Measurements from ENCODE around the gene BEST1.

BEST1 gene

DNA sequence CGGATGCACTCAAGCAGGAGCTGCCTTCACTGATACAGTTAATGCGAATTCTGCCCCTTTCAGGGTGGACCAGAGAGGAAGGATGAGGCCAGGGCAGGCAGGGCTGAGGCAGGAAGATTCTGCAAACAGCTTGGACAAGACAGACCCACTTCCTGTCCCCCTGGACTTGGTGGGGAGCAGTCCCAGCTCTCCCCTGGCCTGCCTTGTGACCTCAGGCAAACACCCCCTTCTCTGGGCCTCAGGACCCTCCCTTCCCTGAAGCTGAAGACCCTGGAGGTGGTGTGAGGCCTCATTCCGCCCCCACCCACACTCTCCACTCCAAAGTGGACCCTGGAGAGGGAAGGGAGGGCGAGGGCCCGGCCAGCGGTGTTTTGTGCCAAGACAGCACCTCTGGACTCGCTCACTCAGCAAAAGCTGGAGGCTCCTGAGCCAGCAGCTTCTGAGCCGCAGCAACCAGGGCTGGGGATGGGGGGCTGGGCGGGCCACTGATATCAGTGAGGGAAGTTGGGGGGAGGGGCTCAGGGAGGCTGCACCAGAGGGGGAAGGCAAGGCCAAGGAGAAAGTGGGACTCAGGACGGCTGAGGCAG is 41.3 kb upstream of the BEST1 start:
- H3K9me2 ChIP-seq (replicated peaks; ENCODE audit: insufficient read depth, low read length) = no peaks in the 10 kb centered on the region
- no peaks in the 10 kb centered on the region for H3K79me2 ChIP-seq (ENCODE audit: low read length)
- H3K27ac ChIP-seq (ENCODE audit: low read length) = no peak overlapping the region
- no peaks in the 10 kb centered on the region for H3K9me3 ChIP-seq (replicated peaks; ENCODE audit: insufficient read depth, low read length)
- H3K36me3 ChIP-seq (replicated peaks; ENCODE audit: insufficient read depth, low read length) = no peaks in the 10 kb centered on the region
- no peak overlapping the region for H3K4me3 ChIP-seq (ENCODE audit: low read length)
- H3F3A ChIP-seq (ENCODE audit: insufficient read depth, low read length) = no peaks in the 10 kb centered on the region
- TF ChIP-seq EZH2 (optimal IDR thresholded peaks at IDR 0.05; ENCODE audit: low read depth, low read length) = no peak
- TF ChIP-seq EZH2phosphoT487 (IDR thresholded peaks at IDR 0.05; ENCODE audit: low read length) = no peak
- TF ChIP-seq, protein P1, sequence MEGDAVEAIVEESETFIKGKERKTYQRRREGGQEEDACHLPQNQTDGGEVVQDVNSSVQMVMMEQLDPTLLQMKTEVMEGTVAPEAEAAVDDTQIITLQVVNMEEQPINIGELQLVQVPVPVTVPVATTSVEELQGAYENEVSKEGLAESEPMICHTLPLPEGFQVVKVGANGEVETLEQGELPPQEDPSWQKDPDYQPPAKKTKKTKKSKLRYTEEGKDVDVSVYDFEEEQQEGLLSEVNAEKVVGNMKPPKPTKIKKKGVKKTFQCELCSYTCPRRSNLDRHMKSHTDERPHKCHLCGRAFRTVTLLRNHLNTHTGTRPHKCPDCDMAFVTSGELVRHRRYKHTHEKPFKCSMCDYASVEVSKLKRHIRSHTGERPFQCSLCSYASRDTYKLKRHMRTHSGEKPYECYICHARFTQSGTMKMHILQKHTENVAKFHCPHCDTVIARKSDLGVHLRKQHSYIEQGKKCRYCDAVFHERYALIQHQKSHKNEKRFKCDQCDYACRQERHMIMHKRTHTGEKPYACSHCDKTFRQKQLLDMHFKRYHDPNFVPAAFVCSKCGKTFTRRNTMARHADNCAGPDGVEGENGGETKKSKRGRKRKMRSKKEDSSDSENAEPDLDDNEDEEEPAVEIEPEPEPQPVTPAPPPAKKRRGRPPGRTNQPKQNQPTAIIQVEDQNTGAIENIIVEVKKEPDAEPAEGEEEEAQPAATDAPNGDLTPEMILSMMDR (IDR thresholded peaks at IDR 0.05; ENCODE audit: low read length) = no peak
- no peak overlapping the region for H3K4me2 ChIP-seq (ENCODE audit: low read depth, low read length)
- no peak overlapping the region for H3K9ac ChIP-seq (ENCODE audit: low read length)
- H3K27me3 ChIP-seq (replicated peaks; ENCODE audit: insufficient read depth, low read length) = peaks cover 10% of the 10 kb centered on the region; the same call in 1 of the 2 replicates
- H2AFZ ChIP-seq (ENCODE audit: low read length) = no peak overlapping the region
- H3K4me1 ChIP-seq (ENCODE audit: low read length) = peaks cover 7% of the 10 kb centered on the region
- no peaks in the 10 kb centered on the region for H4K20me1 ChIP-seq (ENCODE audit: insufficient read depth, low read length)
- peak; percentile 14 for DNase-seq

DNA sequence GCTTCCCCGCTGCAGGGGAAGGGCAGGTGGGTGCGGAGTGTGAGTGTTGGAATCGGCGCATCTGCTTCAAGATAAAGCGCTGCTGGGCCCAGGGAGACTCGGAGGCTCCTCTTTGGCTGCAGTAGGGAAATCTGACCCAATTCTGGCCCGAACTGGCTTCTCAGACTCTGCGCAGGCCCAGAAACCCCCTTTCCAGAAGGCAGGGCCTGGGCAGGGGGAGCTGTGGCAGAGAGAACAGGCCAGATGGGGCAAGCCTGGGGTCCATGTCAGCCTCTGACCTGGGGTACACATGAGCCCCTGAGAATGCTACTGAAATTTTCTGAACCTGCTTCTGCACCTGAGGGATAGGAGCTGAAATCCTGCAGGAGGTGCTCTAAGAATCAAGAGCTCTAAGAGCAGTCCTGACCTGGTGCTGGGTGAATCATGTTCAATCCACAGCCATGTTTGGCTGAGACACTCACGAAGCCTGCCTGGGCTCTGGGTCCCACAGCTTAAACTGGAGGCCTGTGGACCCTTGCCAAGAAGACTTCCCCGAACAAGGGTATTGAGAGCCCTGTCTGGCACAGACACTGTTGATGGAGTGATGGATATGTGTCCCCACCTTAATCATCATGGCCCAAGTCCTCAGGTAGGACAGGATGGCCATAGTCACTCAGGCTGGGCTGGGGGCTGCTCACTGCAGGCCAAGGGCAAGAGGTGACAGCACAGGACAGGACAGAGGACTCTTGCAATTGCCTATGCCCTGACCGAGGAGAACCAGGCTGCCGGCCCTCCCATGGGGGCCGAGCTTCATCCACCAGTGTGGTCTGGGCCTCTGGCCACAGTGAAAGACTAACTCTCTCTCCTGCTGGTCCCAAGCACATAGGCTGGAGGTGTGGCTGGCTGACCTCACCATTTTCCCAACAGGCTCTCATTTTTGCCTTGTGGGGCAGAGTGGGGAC is 39.7 kb upstream of the BEST1 start:
- no peak for TF ChIP-seq EZH2phosphoT487 (IDR thresholded peaks at IDR 0.05; ENCODE audit: low read length)
- no peak for TF ChIP-seq EZH2 (optimal IDR thresholded peaks at IDR 0.05; ENCODE audit: low read depth, low read length)
- TF ChIP-seq, protein P1 (IDR thresholded peaks at IDR 0.05; ENCODE audit: low read length) = no peak
- H3K27me3 ChIP-seq (replicated peaks; ENCODE audit: insufficient read depth, low read length) = peaks cover 19% of the 10 kb centered on the region; the same call in 1 of the 2 replicates
- no peak overlapping the region for H3K9ac ChIP-seq (ENCODE audit: low read length)
- no peaks in the 10 kb centered on the region for H3F3A ChIP-seq (ENCODE audit: insufficient read depth, low read length)
- no peak overlapping the region for H3K27ac ChIP-seq (ENCODE audit: low read length)
- peaks cover 7% of the 10 kb centered on the region for H3K4me1 ChIP-seq (ENCODE audit: low read length)
- DNase-seq = no peak
- no peak overlapping the region for H3K4me2 ChIP-seq (ENCODE audit: low read depth, low read length)
- H3K4me3 ChIP-seq (ENCODE audit: low read length) = no peak overlapping the region
- no peaks in the 10 kb centered on the region for H3K9me2 ChIP-seq (replicated peaks; ENCODE audit: insufficient read depth, low read length)
- H3K36me3 ChIP-seq (replicated peaks; ENCODE audit: insufficient read depth, low read length) = no peaks in the 10 kb centered on the region
- H2AFZ ChIP-seq (ENCODE audit: low read length) = no peak overlapping the region
- H4K20me1 ChIP-seq (ENCODE audit: insufficient read depth, low read length) = no peaks in the 10 kb centered on the region
- no peaks in the 10 kb centered on the region for H3K9me3 ChIP-seq (replicated peaks; ENCODE audit: insufficient read depth, low read length)
- no peaks in the 10 kb centered on the region for H3K79me2 ChIP-seq (ENCODE audit: low read length)

DNA sequence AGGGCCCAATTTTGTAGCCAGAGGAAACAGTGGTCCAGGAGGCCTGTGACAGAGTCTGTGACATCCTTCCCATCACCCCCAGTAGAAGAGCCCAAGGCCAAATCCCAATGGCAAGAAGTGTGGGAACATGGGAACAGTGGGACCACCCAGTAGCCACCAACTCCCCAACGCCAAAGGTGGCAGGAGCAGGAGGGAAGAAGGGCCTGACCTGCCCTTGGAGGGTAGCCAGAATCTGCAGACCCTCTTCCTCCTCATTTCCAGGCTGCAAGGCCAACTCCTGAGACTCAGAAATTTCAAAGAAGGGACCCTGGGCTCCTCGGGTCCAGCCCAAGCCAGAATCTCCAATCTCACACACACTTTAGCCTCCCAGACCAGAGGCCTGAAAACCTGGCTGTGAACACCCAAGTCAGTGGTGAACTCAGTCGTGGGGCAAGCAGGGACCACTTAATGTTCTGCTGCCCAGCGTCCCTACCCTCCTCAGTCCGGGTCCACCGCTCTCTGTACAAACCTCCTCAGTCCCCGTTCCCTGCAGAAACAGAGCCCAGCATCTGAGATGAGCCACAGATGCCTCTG is 38.9 kb upstream of the BEST1 start:
- H3K27me3 ChIP-seq (replicated peaks; ENCODE audit: insufficient read depth, low read length) = peaks cover 22% of the 10 kb centered on the region; the same call in 1 of the 2 replicates
- H3K36me3 ChIP-seq (replicated peaks; ENCODE audit: insufficient read depth, low read length) = no peaks in the 10 kb centered on the region
- no peak overlapping the region for H3K4me3 ChIP-seq (ENCODE audit: low read length)
- no peaks in the 10 kb centered on the region for H3K9me3 ChIP-seq (replicated peaks; ENCODE audit: insufficient read depth, low read length)
- no peak overlapping the region for H2AFZ ChIP-seq (ENCODE audit: low read length)
- H3K4me2 ChIP-seq (ENCODE audit: low read depth, low read length) = no peak overlapping the region
- peaks cover 7% of the 10 kb centered on the region for H3K4me1 ChIP-seq (ENCODE audit: low read length)
- DNase-seq = no peak
- no peaks in the 10 kb centered on the region for H3K79me2 ChIP-seq (ENCODE audit: low read length)
- H3K27ac ChIP-seq (ENCODE audit: low read length) = no peak overlapping the region
- no peaks in the 10 kb centered on the region for H4K20me1 ChIP-seq (ENCODE audit: insufficient read depth, low read length)
- H3K9me2 ChIP-seq (replicated peaks; ENCODE audit: insufficient read depth, low read length) = no peaks in the 10 kb centered on the region
- TF ChIP-seq EZH2 (optimal IDR thresholded peaks at IDR 0.05; ENCODE audit: low read depth, low read length) (no peak), EZH2phosphoT487 (IDR thresholded peaks at IDR 0.05; ENCODE audit: low read length) (no peak)
- TF ChIP-seq, protein P1 (IDR thresholded peaks at IDR 0.05; ENCODE audit: low read length) = no peak
- H3F3A ChIP-seq (ENCODE audit: insufficient read depth, low read length) = no peaks in the 10 kb centered on the region
- no peak overlapping the region for H3K9ac ChIP-seq (ENCODE audit: low read length)
